Chondrocyte (in vitro differentiated cells): ENCODE results near the gene SEMA7A. TPM values are rescaled to one million over a fixed set of nuclear protein-coding genes. Genes with fewer than 3 reads are reported as not detected.

Experiments used
- DNase-seq: peaks from one replicate; pipeline ENCODE4 v3.0.0; 2021; ENCODE audit warnings: mixed read lengths, low spot score
- H3K27ac Mint-ChIP-seq: one replicate; pipeline ENCODE4 v1.8.0; 2021; ENCODE audit warnings: mild to moderate bottlenecking, moderate library complexity, mixed read lengths; ENCODE audit not compliant: unreplicated experiment
- H3K27me3 Mint-ChIP-seq: 2 replicates; pipeline ENCODE4 v1.8.0; 2021; ENCODE audit warnings: low read depth, mixed read lengths
- H3K36me3 Mint-ChIP-seq: 2 replicates; pipeline ENCODE4 v1.8.0; 2021; ENCODE audit warnings: low read depth, mixed read lengths
- H3K4me1 Mint-ChIP-seq: 2 replicates; pipeline ENCODE4 v1.8.0; 2021; ENCODE audit warnings: low read depth, mild to moderate bottlenecking, mixed read lengths
- H3K4me3 Mint-ChIP-seq: one replicate; pipeline ENCODE4 v1.8.0; 2021; ENCODE audit warnings: mild to moderate bottlenecking, moderate library complexity, mixed read lengths; ENCODE audit not compliant: unreplicated experiment
- H3K9me3 Mint-ChIP-seq: 2 replicates; pipeline ENCODE4 v1.8.0; 2021; ENCODE audit warnings: low read depth, mixed read lengths
- total RNA-seq: library from RNA; stranded (reverse); gene quantifications from 3 replicates; pipeline ENCODE4 v1.2.1, GENCODE V29; 2021
- TF ChIP-seq, protein P1 (sequence below): fragments of 200-600 bp; sonication (generic); IDR thresholded peaks from 2 replicates; pipeline ENCODE4 v1.5.0; 2021; ENCODE audit warnings: antibody characterized with exemption, mild to moderate bottlenecking, moderate library complexity

The SEMA7A gene
- total RNA-seq, 1 donor from 2014 or later: 2.3 TPM

DNA sequence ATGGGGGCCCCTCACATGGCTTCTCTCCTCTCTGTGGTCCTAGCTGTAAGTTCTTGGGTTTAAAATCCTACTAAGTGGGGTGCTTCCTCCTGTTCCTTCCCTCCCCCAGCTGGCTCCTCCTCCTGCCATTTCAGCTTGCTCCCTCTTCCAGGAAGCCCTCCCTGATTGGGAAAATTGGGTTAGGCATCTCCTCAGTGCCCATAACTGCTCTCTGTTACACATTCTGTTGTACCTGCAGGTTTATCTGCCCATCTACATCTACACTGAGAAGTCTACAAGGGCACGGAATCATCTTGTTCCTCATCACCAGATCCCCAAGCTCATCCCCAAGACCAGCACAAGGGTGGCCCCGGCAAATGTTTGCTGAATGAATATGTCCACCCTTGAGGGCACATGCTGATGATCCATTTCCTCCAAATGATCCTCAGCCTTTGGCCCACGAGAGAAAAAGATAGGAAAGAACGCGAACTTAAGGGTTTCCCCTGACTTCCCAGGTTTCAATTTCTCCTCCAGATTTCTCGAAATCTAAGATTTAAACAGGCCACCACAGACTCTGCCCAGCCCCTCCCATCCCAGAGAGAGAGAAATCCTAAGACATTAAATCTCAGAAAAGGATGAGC is 3.9 kb downstream of the SEMA7A start:
- no peak for DNase-seq
- no peak overlapping the region for H3K4me3 Mint-ChIP-seq

DNA sequence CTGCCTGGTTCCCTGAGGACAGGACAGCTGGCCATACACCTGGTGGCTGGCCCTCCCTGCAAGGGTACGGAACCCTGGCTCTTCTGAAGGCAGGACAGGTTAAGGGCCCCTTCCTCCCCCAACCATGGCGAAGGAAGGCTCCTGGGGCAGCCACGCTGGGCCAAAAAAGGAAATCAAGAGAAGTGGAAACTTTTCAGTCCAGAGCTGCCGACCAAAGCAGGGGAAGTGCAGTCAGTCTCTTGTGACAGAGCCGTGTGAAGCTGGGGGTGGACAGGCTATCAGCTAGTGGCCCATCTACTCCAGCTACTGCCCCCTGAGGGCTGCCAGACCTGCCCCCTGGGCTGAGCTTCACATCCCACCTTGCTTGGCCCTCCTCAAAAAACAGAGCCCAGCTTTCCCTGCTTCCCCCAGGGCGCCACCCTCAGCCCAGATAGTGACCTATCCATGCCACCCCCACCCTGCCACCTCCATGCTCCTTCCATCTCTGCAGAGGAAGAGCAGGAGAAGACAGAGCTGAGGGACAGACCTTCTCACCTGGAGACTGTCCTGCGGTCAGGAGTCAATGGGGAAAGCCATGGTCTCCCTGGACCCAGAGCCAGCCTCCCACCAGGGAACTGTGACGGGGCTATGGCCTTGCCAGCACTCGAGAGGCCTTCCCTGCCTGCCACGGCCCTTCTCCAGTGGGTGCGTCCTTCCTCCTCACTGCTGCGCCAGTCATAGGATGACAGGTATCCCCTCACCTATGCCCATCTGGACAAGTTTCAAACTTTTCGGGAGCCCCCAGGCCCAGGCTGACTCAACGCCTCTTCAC is 4.6 kb downstream of the SEMA7A start:
- Mint-ChIP-seq H3K36me3 (no peaks in the 10 kb centered on the region), H3K27me3 (peaks cover 2% of the 10 kb centered on the region), H3K4me1 (peaks cover 8% of the 10 kb centered on the region), H3K4me3 (no peak overlapping the region), H3K9me3 (no peaks in the 10 kb centered on the region), H3K27ac (no peak overlapping the region)
- TF ChIP-seq, protein P1, sequence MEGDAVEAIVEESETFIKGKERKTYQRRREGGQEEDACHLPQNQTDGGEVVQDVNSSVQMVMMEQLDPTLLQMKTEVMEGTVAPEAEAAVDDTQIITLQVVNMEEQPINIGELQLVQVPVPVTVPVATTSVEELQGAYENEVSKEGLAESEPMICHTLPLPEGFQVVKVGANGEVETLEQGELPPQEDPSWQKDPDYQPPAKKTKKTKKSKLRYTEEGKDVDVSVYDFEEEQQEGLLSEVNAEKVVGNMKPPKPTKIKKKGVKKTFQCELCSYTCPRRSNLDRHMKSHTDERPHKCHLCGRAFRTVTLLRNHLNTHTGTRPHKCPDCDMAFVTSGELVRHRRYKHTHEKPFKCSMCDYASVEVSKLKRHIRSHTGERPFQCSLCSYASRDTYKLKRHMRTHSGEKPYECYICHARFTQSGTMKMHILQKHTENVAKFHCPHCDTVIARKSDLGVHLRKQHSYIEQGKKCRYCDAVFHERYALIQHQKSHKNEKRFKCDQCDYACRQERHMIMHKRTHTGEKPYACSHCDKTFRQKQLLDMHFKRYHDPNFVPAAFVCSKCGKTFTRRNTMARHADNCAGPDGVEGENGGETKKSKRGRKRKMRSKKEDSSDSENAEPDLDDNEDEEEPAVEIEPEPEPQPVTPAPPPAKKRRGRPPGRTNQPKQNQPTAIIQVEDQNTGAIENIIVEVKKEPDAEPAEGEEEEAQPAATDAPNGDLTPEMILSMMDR: no peak
- no peak for DNase-seq

More for the DNA sequence above, 3.9 kb downstream of the SEMA7A start:
- H3K4me1 Mint-ChIP-seq: peaks cover 14% of the 10 kb centered on the region
- peaks cover 2% of the 10 kb centered on the region for H3K27me3 Mint-ChIP-seq
- H3K9me3 Mint-ChIP-seq: no peaks in the 10 kb centered on the region
- H3K36me3 Mint-ChIP-seq: no peaks in the 10 kb centered on the region
- H3K27ac Mint-ChIP-seq: no peak overlapping the region
- TF ChIP-seq, protein P1: no peak

DNA sequence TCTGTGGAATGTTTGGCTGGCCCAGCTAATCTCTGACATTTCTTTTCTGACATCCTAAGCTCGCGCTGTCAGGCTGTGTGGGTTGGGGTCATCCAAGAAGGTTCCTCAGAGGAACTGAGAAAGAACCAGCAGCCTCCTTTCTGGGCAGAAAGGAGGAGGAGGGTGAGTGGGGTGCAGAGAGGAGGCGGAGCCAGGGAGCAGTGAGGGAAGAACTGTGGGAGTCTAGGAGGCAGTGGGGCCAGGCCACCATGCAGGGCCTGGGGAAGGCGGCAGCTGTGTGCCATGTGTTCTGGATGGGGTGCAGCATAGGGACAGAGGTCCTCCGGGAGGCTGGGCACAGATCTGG is 5.3 kb downstream of the SEMA7A start:
- Mint-ChIP-seq H3K9me3 (no peaks in the 10 kb centered on the region), H3K27ac (no peak overlapping the region)
- no peak for DNase-seq

DNA sequence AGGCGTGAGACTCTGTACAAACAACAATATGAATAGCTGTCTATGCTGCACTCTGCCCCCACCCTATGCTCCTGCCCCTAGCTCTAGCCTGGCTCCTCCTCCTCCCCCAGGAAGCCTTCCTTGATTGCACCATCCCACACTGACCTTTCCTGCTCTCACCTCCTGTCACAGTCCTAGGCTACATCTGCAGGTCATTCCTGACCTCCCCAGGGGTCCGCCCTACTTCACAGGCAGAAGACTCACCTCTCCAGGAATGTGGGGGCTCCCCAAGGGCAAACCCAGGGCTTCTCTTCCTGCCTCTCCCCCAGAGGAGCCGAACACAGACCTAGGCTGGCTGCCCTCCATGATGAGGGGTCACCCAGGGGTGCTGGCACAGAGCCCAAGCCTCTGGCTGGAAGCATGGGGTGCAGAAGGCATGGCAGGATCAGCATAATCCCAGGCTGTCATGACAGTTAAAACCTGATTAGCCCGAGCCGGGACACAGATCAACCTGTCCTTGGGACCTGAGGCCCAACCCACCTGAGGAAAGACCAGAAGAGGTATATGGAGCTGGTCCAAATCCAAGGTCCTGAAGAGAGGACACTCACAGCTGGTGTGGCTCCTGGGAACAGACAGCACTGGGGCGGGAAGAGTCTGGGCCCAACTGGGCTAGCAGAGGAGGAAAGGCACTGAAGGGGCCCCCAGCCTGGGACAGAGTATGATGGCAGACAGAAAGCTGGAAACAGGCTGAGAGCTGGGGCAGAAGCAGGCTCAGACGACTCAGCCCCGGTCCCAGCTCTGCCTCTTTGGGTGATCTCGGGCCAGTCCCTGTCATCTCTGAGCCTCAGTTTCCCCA is 5.9 kb downstream of the SEMA7A start:
- TF ChIP-seq, protein P1: no peak
- no peak for DNase-seq
- Mint-ChIP-seq H3K9me3 (no peaks in the 10 kb centered on the region), H3K27me3 (peaks cover 2% of the 10 kb centered on the region), H3K4me3 (no peak overlapping the region), H3K4me1 (peaks cover 14% of the 10 kb centered on the region), H3K27ac (no peak overlapping the region), H3K36me3 (no peaks in the 10 kb centered on the region)

More for the DNA sequence above, 5.3 kb downstream of the SEMA7A start:
- no peaks in the 10 kb centered on the region for H3K36me3 Mint-ChIP-seq
- H3K27me3 Mint-ChIP-seq: peaks cover 2% of the 10 kb centered on the region
- H3K4me3 Mint-ChIP-seq: no peak overlapping the region
- TF ChIP-seq, protein P1: no peak
- H3K4me1 Mint-ChIP-seq: peaks cover 8% of the 10 kb centered on the region
